Central memory CD8-positive, alpha-beta T cell (primary cell): ENCODE data around the gene GTF3C5.
"Not testable (repeated sequence)": the region's sequence is repeated elsewhere in the genome, so short reads cannot be mapped to it uniquely, and the experiment has no call there.

Experiments used
- ATAC-seq: fragments of 150-1000 bp; cut with Tn5 transposase; replicated peaks from 2 replicates; pipeline ENCODE4 v1.10.0; 2022; ENCODE audit warnings: mild to moderate bottlenecking, moderate FRiP score, moderate number of reproducible peaks; ENCODE audit not compliant: poor library complexity, severe bottlenecking; ENCODE audit errors: extremely low read depth
- DNase-seq, 2 donors: peaks; one replicate each; pipeline ENCODE4 v3.0.0; 2021; ENCODE audit warnings: low spot score in 2 of 2
- H3K27ac Mint-ChIP-seq: one replicate; pipeline ENCODE4 v1.8.0; 2022; ENCODE audit warnings: low read depth, mild to moderate bottlenecking, moderate library complexity, mixed read lengths
- H3K27me3 Mint-ChIP-seq: one replicate; pipeline ENCODE4 v1.8.0; 2022; ENCODE audit warnings: mixed read lengths
- H3K36me3 Mint-ChIP-seq: one replicate; pipeline ENCODE4 v1.8.0; 2022; ENCODE audit warnings: mild to moderate bottlenecking, moderate library complexity, mixed read lengths; ENCODE audit not compliant: insufficient read depth
- H3K4me1 Mint-ChIP-seq: one replicate; pipeline ENCODE4 v1.8.0; 2022; ENCODE audit warnings: mixed read lengths
- H3K4me3 Mint-ChIP-seq: one replicate; pipeline ENCODE4 v1.8.0; 2022; ENCODE audit warnings: mild to moderate bottlenecking, moderate library complexity, mixed read lengths
- H3K9me3 Mint-ChIP-seq: one replicate; pipeline ENCODE4 v1.8.0; 2022; ENCODE audit warnings: mixed read lengths

GTF3C5 gene

GRCh38 chr9:133062569-133062968, 31.8 kb downstream of the GTF3C5 start:
- H3K27ac Mint-ChIP-seq, DNase-seq, H3K9me3 Mint-ChIP-seq, ATAC-seq, H3K4me3 Mint-ChIP-seq, H3K36me3 Mint-ChIP-seq, H3K27me3 Mint-ChIP-seq: not testable (repeated sequence)
- peaks cover 23% of the 10 kb centered on the region for H3K4me1 Mint-ChIP-seq

- no peak for ATAC-seq
- Mint-ChIP-seq H3K36me3 (peaks cover 5% of the 10 kb centered on the region), H3K27me3 (no peaks in the 10 kb centered on the region), H3K27ac (no peak overlapping the region), H3K9me3 (no peaks in the 10 kb centered on the region), H3K4me3 (no peak overlapping the region), H3K4me1 (peaks cover 18% of the 10 kb centered on the region)
- no peak for DNase-seq
These were observed 32.3 kb downstream of the GTF3C5 start for GRCh38 chr9:133063159-133063499.

GRCh38 chr9:133063500-133064231, 32.9 kb downstream of the GTF3C5 start:
- Mint-ChIP-seq H3K36me3 (peaks cover 4% of the 10 kb centered on the region), H3K4me3 (no peak overlapping the region), H3K9me3 (no peaks in the 10 kb centered on the region), H3K27ac (no peak overlapping the region), H3K4me1 (peaks cover 12% of the 10 kb centered on the region), H3K27me3 (no peaks in the 10 kb centered on the region)
- no peak for ATAC-seq
- DNase-seq: no peak

- Mint-ChIP-seq H3K27me3 (no peaks in the 10 kb centered on the region), H3K9me3 (no peaks in the 10 kb centered on the region), H3K27ac (no peak overlapping the region), H3K36me3 (peaks cover 2% of the 10 kb centered on the region), H3K4me1 (peaks cover 4% of the 10 kb centered on the region), H3K4me3 (no peak overlapping the region)
- ATAC-seq (no peak), DNase-seq (no peak)
These were observed 33.7 kb downstream of the GTF3C5 start for GRCh38 chr9:133064241-133065069.

GRCh38 chr9:133065070-133065388, 34.2 kb downstream of the GTF3C5 start:
- Mint-ChIP-seq H3K4me1 (no peaks in the 10 kb centered on the region), H3K4me3 (no peak overlapping the region), H3K9me3 (no peaks in the 10 kb centered on the region), H3K27ac (no peak overlapping the region), H3K36me3 (peaks cover 2% of the 10 kb centered on the region), H3K27me3 (no peaks in the 10 kb centered on the region)
- DNase-seq: no peak
- no peak for ATAC-seq

- Mint-ChIP-seq H3K27me3 (no peaks in the 10 kb centered on the region), H3K9me3 (no peaks in the 10 kb centered on the region), H3K36me3 (peaks cover 2% of the 10 kb centered on the region), H3K27ac (peak overlapping the region; percentile 41), H3K4me1 (no peaks in the 10 kb centered on the region), H3K4me3 (no peak overlapping the region)
- DNase-seq: no peak
- no peak for ATAC-seq
These were observed 35.6 kb downstream of the GTF3C5 start for GRCh38 chr9:133066181-133066983.

GRCh38 chr9:133067006-133067405, 36.2 kb downstream of the GTF3C5 start:
- Mint-ChIP-seq H3K9me3 (no peaks in the 10 kb centered on the region), H3K4me1 (no peaks in the 10 kb centered on the region), H3K27me3 (no peaks in the 10 kb centered on the region), H3K27ac (no peak overlapping the region), H3K4me3 (no peak overlapping the region), H3K36me3 (peaks cover 2% of the 10 kb centered on the region)
- ATAC-seq: no peak
- no peak for DNase-seq

GRCh38 chr9:133067813-133068212, 37.0 kb downstream of the GTF3C5 start:
- H3K36me3 Mint-ChIP-seq: peaks cover 2% of the 10 kb centered on the region
- no peaks in the 10 kb centered on the region for H3K27me3 Mint-ChIP-seq
- no peak overlapping the region for H3K27ac Mint-ChIP-seq
- DNase-seq (no peak), ATAC-seq (no peak)
- no peaks in the 10 kb centered on the region for H3K4me1 Mint-ChIP-seq
- no peaks in the 10 kb centered on the region for H3K9me3 Mint-ChIP-seq
- no peak overlapping the region for H3K4me3 Mint-ChIP-seq

- H3K36me3 Mint-ChIP-seq, H3K27me3 Mint-ChIP-seq, DNase-seq, H3K9me3 Mint-ChIP-seq, H3K4me1 Mint-ChIP-seq, ATAC-seq, H3K4me3 Mint-ChIP-seq, H3K27ac Mint-ChIP-seq: not testable (repeated sequence)
These were observed 37.6 kb downstream of the GTF3C5 start for GRCh38 chr9:133068431-133068830.

GRCh38 chr9:133070500-133070961, 39.7 kb downstream of the GTF3C5 start:
- H3K36me3 Mint-ChIP-seq, H3K27ac Mint-ChIP-seq, H3K9me3 Mint-ChIP-seq, DNase-seq, H3K4me1 Mint-ChIP-seq, ATAC-seq, H3K27me3 Mint-ChIP-seq, H3K4me3 Mint-ChIP-seq: not testable (repeated sequence)

GRCh38 chr9:133070985-133071384, 40.2 kb downstream of the GTF3C5 start:
- not testable (repeated sequence) for H3K4me3 Mint-ChIP-seq, DNase-seq

GRCh38 chr9:133071484-133072150, 40.8 kb downstream of the GTF3C5 start:
- H3K4me3 Mint-ChIP-seq: no peak overlapping the region
- ATAC-seq: no peak
- peak overlapping the region; percentile 72 for H3K27ac Mint-ChIP-seq
- no peaks in the 10 kb centered on the region for H3K27me3 Mint-ChIP-seq
- H3K36me3 Mint-ChIP-seq: no peaks in the 10 kb centered on the region
- no peak for DNase-seq
- no peaks in the 10 kb centered on the region for H3K4me1 Mint-ChIP-seq
- no peaks in the 10 kb centered on the region for H3K9me3 Mint-ChIP-seq

More at GRCh38 chr9:133070985-133071384, 40.2 kb downstream of the GTF3C5 start:
- H3K9me3 Mint-ChIP-seq, H3K36me3 Mint-ChIP-seq, ATAC-seq, H3K27ac Mint-ChIP-seq, H3K4me1 Mint-ChIP-seq, H3K27me3 Mint-ChIP-seq: not testable (repeated sequence)
